ENCODE measurements around the gene GATM. TPM values are rescaled to one million over a fixed set of nuclear protein-coding genes. Genes with fewer than 3 reads are reported as not detected.

Gene GATM
- total RNA-seq, 1 experiment from 2014 or later = 4.2 TPM

DNA sequence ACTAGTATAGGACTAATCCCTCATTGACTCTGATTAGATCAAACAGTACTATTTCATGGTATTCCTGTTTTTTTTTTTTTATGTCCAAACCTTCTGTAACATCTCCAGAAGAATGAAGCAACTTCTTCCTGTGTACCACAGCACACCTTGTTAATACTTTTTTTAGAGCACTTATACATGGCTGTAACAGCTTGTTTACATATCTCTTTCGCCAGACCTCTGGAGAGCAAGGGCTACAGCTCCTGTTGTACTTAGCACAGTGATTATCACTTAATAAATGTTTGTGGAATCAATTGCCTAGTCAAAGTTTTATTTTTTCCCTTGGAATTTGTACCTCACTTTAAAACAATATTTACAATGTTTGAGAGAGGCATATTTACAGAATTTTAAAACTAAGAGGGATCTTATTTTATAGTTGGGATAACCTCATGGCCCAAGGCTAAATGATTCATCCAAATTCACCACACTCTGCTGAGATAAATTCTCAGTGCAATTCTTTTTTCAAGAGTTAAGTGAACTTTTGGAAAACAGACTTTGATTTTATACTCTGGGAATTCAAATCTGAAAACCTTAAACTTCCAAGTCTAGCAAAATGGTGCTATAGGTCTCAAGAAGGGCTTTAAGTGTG, 9.2 kb upstream of the GATM start:
- CTCF ChIA-PET = no interaction called here
- no peak overlapping the region for H3K4me3 Mint-ChIP-seq (ENCODE audit: low read depth, unreplicated experiment)
- no peaks in the 10 kb centered on the region for H3K27me3 Mint-ChIP-seq (ENCODE audit: unreplicated experiment)
- DNase-seq = no peak
- H3K9me3 Mint-ChIP-seq (ENCODE audit: low read depth, unreplicated experiment) = no peaks in the 10 kb centered on the region
- no peaks in the 10 kb centered on the region for H3K36me3 Mint-ChIP-seq (ENCODE audit: insufficient read depth, unreplicated experiment)
- TF ChIP-seq, protein P1, sequence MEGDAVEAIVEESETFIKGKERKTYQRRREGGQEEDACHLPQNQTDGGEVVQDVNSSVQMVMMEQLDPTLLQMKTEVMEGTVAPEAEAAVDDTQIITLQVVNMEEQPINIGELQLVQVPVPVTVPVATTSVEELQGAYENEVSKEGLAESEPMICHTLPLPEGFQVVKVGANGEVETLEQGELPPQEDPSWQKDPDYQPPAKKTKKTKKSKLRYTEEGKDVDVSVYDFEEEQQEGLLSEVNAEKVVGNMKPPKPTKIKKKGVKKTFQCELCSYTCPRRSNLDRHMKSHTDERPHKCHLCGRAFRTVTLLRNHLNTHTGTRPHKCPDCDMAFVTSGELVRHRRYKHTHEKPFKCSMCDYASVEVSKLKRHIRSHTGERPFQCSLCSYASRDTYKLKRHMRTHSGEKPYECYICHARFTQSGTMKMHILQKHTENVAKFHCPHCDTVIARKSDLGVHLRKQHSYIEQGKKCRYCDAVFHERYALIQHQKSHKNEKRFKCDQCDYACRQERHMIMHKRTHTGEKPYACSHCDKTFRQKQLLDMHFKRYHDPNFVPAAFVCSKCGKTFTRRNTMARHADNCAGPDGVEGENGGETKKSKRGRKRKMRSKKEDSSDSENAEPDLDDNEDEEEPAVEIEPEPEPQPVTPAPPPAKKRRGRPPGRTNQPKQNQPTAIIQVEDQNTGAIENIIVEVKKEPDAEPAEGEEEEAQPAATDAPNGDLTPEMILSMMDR (IDR thresholded peaks at IDR 0.05; ENCODE audit: unreplicated experiment) = no peak
- H3K27ac Mint-ChIP-seq (ENCODE audit: unreplicated experiment) = no peak overlapping the region
- intact Hi-C loops (cut with micrococcal nuclease; ENCODE audit: unreplicated experiment) = no loop called here
- no peaks in the 10 kb centered on the region for H3K4me1 Mint-ChIP-seq (ENCODE audit: low read depth, unreplicated experiment)
- no TSS peak for BruUV-seq (replicated peaks)

DNA sequence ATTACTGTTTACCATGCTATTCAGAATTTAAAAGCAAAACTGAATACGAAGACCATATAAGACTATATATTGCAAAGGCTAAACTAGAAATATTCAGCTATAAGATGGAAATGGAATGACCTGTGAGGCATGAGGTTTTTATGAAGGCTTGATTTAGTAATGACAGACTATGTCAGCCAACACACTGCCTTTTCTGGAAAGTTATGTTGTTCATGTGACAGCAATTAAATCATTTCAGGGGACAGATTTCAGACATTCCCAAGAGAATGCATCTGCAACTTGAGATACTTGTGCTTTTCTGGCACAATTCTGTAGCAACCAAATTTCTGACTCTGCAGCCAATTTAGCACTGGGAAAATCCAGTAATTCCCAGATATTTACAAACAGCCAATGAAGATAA, 8.6 kb upstream of the GATM start:
- Mint-ChIP-seq H3K9me3 (ENCODE audit: low read depth, unreplicated experiment) (no peaks in the 10 kb centered on the region), H3K4me3 (ENCODE audit: low read depth, unreplicated experiment) (no peak overlapping the region), H3K27ac (ENCODE audit: unreplicated experiment) (no peak overlapping the region), H3K27me3 (ENCODE audit: unreplicated experiment) (no peaks in the 10 kb centered on the region), H3K4me1 (ENCODE audit: low read depth, unreplicated experiment) (no peaks in the 10 kb centered on the region), H3K36me3 (ENCODE audit: insufficient read depth, unreplicated experiment) (no peaks in the 10 kb centered on the region)
- TF ChIP-seq, protein P1 (IDR thresholded peaks at IDR 0.05; ENCODE audit: unreplicated experiment) = no peak
- CTCF ChIA-PET = no interaction called here
- BruUV-seq (replicated peaks) = no TSS peak
- DNase-seq = no peak
- intact Hi-C loops (cut with micrococcal nuclease; ENCODE audit: unreplicated experiment) = no loop called here

GRCh38 chr15:45386420-45386819, 8.1 kb upstream of the GATM start:
- H3K4me1 Mint-ChIP-seq (ENCODE audit: low read depth, unreplicated experiment) = no peaks in the 10 kb centered on the region
- no peaks in the 10 kb centered on the region for H3K27me3 Mint-ChIP-seq (ENCODE audit: unreplicated experiment)

GRCh38 chr15:45385590-45385989, 7.2 kb upstream of the GATM start:
- no peaks in the 10 kb centered on the region for H3K9me3 Mint-ChIP-seq (ENCODE audit: low read depth, unreplicated experiment)
- intact Hi-C loops (cut with micrococcal nuclease; ENCODE audit: unreplicated experiment) = no loop called here
- CTCF ChIA-PET = no interaction called here
- no peaks in the 10 kb centered on the region for H3K4me1 Mint-ChIP-seq (ENCODE audit: low read depth, unreplicated experiment)
- TF ChIP-seq, protein P1 (IDR thresholded peaks at IDR 0.05; ENCODE audit: unreplicated experiment) = no peak
- no peaks in the 10 kb centered on the region for H3K36me3 Mint-ChIP-seq (ENCODE audit: insufficient read depth, unreplicated experiment)
- H3K4me3 Mint-ChIP-seq (ENCODE audit: low read depth, unreplicated experiment) = no peak overlapping the region
- no peak for DNase-seq
- no peaks in the 10 kb centered on the region for H3K27me3 Mint-ChIP-seq (ENCODE audit: unreplicated experiment)
- H3K27ac Mint-ChIP-seq (ENCODE audit: unreplicated experiment) = no peak overlapping the region
- no TSS peak for BruUV-seq (replicated peaks)

More at GRCh38 chr15:45386420-45386819, 8.1 kb upstream of the GATM start:
- intact Hi-C loops (cut with micrococcal nuclease; ENCODE audit: unreplicated experiment) = no loop called here
- Mint-ChIP-seq H3K4me3 (ENCODE audit: low read depth, unreplicated experiment) (no peak overlapping the region), H3K36me3 (ENCODE audit: insufficient read depth, unreplicated experiment) (no peaks in the 10 kb centered on the region), H3K27ac (ENCODE audit: unreplicated experiment) (no peak overlapping the region), H3K9me3 (ENCODE audit: low read depth, unreplicated experiment) (no peaks in the 10 kb centered on the region)
- no peak for DNase-seq
- CTCF ChIA-PET = no interaction called here
- TF ChIP-seq, protein P1 (IDR thresholded peaks at IDR 0.05; ENCODE audit: unreplicated experiment) = no peak
- BruUV-seq (replicated peaks) = no TSS peak

Measured in Calu3 (cell line).